Caco-2 (cell line): ENCODE data around the gene DOCK9. TPM values are rescaled to one million over a fixed set of nuclear protein-coding genes. Genes with fewer than 3 reads are reported as not detected.

Experiments
- BruUV-seq: library from RNA; stranded (reverse); fragments of 400-500 nt; replicated peaks from 2 replicates; lab custom pipeline; 2021; lab: Mats Ljungman, UMichigan
- CTCF ChIA-PET: fragments of 300-600 bp; sonication (Branson Sonifier 250); formaldehyde crosslinking; loops from one replicate; lab custom pipeline; 2022; ENCODE audit warnings: antibody characterized with exemption; lab: Charles Lee
- POLR2A ChIA-PET: fragments of 300-600 bp; sonication (Branson Sonifier 250); formaldehyde crosslinking; loops from one replicate; lab custom pipeline; 2022; ENCODE audit warnings: antibody characterized with exemption; lab: Charles Lee
- DNase-seq, 2 experiments: peaks; one replicate each; pipeline versions ENCODE4 v3.0.0 to v3.0.0-alpha.2; 2020 to 2022
- H3K27me3 ChIP-seq: replicated peaks from 2 replicates; pipeline ENCODE4 v1.6.0; 2011; ENCODE audit warnings: low read length; ENCODE audit not compliant: control insufficient read depth, insufficient read depth
- H3K36me3 ChIP-seq: 2 replicates; pipeline ENCODE4 v1.5.1; 2011; ENCODE audit warnings: low read length; ENCODE audit not compliant: control insufficient read depth, insufficient read depth
- H3K4me1 ChIP-seq: fragments of 250-450 bp; sonication (Bioruptor Pico); 2 replicates; pipeline ENCODE4 v1.5.1; 2020; ENCODE audit warnings: mild to moderate bottlenecking
- H3K4me3 ChIP-seq: 2 replicates; pipeline ENCODE4 v1.5.1; 2011; ENCODE audit warnings: low read depth, mild to moderate bottlenecking, control low read depth, low read length
- H3K9me3 ChIP-seq: fragments of 250-450 bp; sonication (Bioruptor Pico); 2 replicates; pipeline ENCODE4 v1.5.1; 2020; ENCODE audit warnings: mild to moderate bottlenecking, moderate library complexity
- H3K27ac Mint-ChIP-seq: one replicate; pipeline ENCODE4 v1.8.0; 2022; ENCODE audit warnings: mixed read lengths; ENCODE audit not compliant: unreplicated experiment
- H3K27me3 Mint-ChIP-seq: one replicate; pipeline ENCODE4 v1.8.0; 2022; ENCODE audit warnings: mixed read lengths; ENCODE audit not compliant: insufficient read depth, unreplicated experiment
- H3K36me3 Mint-ChIP-seq: one replicate; pipeline ENCODE4 v1.8.0; 2022; ENCODE audit warnings: mild to moderate bottlenecking, mixed read lengths; ENCODE audit not compliant: insufficient read depth, unreplicated experiment
- H3K4me1 Mint-ChIP-seq: one replicate; pipeline ENCODE4 v1.8.0; 2022; ENCODE audit warnings: low read depth, mixed read lengths; ENCODE audit not compliant: unreplicated experiment
- H3K4me3 Mint-ChIP-seq: one replicate; pipeline ENCODE4 v1.8.0; 2022; ENCODE audit warnings: mild to moderate bottlenecking, moderate library complexity, mixed read lengths; ENCODE audit not compliant: unreplicated experiment
- H3K9me3 Mint-ChIP-seq: one replicate; pipeline ENCODE4 v1.8.0; 2022; ENCODE audit warnings: mixed read lengths; ENCODE audit not compliant: unreplicated experiment
- intact Hi-C: fragments of 100-400 bp; cut with micrococcal nuclease; formaldehyde crosslinking; loops from one replicate; pipeline ENCODE4 v1.10.0; 2022; ENCODE audit not compliant: unreplicated experiment
- total RNA-seq: library from RNA; stranded (reverse); gene quantifications from 2 replicates; pipeline ENCODE4 v1.2.3, GENCODE V29; 2022
- TF ChIP-seq, protein P1 (sequence below), 2 experiments: fragments of 200-600 bp in 1 of 2; IDR thresholded peaks; 1 replicate in 1 of 2; 2 replicates in 1 of 2; pipeline versions ENCODE4 v1.5.1 to v1.8.0; 2011 to 2022; ENCODE audit warnings: antibody characterized with exemption in 1 of 2, control low read depth in 1 of 2, inconsistent platforms in 1 of 2, low read depth in 1 of 2, low read length in 1 of 2, mild to moderate bottlenecking in 1 of 2, moderate library complexity in 1 of 2; ENCODE audit not compliant: insufficient read depth in 1 of 2, severe bottlenecking in 1 of 2, unreplicated experiment in 1 of 2

Gene DOCK9
- total RNA-seq, 1 experiment from 2014 or later: 260 TPM

DNA sequence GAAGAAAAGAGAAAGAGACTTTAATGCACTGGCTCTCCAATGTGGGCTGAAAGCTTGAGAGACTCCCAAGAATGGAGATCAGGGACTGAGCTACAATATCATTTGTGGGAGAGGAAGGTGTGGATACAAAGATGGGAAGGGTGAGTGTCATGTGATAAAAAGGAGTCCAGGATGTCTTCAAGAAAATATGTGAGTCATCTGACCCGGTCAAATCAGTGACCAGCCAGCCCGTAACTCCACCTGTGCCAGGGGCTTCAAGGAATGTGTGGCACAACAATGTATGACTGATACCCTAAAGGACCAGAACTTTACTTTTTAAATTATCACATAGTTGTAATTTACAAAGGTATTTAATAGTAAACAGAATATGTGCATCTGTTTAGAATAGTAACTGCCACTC, 97.2 kb downstream of the DOCK9 start:
- POLR2A ChIA-PET: no interaction called here

DNA sequence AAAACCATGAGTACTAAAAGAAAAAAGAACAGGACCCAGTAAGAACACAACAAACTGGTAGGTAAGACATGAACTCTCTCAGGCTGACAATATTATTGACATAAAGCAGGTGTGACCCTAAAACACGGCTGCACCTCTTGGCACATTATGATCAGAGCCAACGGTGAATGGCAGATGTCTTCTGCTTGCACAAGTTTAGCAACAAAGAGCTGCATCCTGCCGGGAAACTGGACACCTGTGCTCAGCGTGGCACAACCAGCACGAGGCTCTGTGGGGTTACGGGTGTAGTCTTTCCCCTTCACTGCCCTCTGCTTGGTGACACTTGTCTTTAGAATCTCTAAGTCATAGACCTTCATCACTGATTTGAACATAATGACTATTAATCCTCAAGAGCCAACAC, 97.9 kb downstream of the DOCK9 start:
- H3K36me3 ChIP-seq: peaks cover 4% of the 10 kb centered on the region

More for the DNA sequence above, 97.2 kb downstream of the DOCK9 start:
- no peak for DNase-seq
- no peaks in the 10 kb centered on the region for H3K4me1 Mint-ChIP-seq
- no peaks in the 10 kb centered on the region for H3K4me1 ChIP-seq
- intact Hi-C loops: no loop called here
- no peaks in the 10 kb centered on the region for H3K9me3 ChIP-seq
- H3K4me3 ChIP-seq: no peak overlapping the region
- CTCF ChIA-PET: no interaction called here
- no peaks in the 10 kb centered on the region for H3K27me3 ChIP-seq
- TF ChIP-seq, protein P1, sequence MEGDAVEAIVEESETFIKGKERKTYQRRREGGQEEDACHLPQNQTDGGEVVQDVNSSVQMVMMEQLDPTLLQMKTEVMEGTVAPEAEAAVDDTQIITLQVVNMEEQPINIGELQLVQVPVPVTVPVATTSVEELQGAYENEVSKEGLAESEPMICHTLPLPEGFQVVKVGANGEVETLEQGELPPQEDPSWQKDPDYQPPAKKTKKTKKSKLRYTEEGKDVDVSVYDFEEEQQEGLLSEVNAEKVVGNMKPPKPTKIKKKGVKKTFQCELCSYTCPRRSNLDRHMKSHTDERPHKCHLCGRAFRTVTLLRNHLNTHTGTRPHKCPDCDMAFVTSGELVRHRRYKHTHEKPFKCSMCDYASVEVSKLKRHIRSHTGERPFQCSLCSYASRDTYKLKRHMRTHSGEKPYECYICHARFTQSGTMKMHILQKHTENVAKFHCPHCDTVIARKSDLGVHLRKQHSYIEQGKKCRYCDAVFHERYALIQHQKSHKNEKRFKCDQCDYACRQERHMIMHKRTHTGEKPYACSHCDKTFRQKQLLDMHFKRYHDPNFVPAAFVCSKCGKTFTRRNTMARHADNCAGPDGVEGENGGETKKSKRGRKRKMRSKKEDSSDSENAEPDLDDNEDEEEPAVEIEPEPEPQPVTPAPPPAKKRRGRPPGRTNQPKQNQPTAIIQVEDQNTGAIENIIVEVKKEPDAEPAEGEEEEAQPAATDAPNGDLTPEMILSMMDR (IDR thresholded peaks at IDR 0.05; ENCODE audit: insufficient read depth in 1 of 2, low read depth in 1 of 2, low read length in 1 of 2, severe bottlenecking in 1 of 2, unreplicated experiment in 1 of 2): no peak
- H3K27ac Mint-ChIP-seq: no peak overlapping the region
- H3K4me3 Mint-ChIP-seq: no peak overlapping the region
- peaks cover 92% of the 10 kb centered on the region for H3K36me3 Mint-ChIP-seq
- H3K9me3 Mint-ChIP-seq: no peaks in the 10 kb centered on the region
- BruUV-seq: no TSS peak
- peaks cover 4% of the 10 kb centered on the region for H3K36me3 ChIP-seq
- no peaks in the 10 kb centered on the region for H3K27me3 Mint-ChIP-seq

DNA sequence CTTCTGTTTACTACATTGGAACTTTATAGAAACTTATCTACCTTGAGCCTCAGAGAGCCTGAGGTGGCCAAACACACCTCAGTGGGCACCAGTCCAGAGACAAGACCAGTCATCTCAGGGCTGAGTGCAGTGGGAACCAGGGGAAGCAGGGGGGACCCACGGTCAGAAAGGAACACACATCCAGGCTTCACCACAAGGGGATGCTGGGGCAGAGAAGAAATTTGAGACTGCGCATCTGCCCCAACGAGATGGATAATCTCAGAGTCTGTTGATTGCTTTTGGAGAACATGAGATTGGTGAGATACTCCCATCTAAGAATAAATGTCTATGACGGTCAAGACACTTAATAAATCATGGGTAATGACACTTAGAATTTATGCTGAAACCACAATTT, 98.7 kb downstream of the DOCK9 start:
- POLR2A ChIA-PET: no interaction called here

More for the DNA sequence above, 97.9 kb downstream of the DOCK9 start:
- H3K27ac Mint-ChIP-seq: no peak overlapping the region
- H3K27me3 Mint-ChIP-seq: no peaks in the 10 kb centered on the region
- H3K4me1 ChIP-seq: no peaks in the 10 kb centered on the region
- H3K4me1 Mint-ChIP-seq: no peaks in the 10 kb centered on the region
- H3K27me3 ChIP-seq: no peaks in the 10 kb centered on the region
- ChIA-PET POLR2A (no interaction called here), CTCF (no interaction called here)
- no peaks in the 10 kb centered on the region for H3K9me3 ChIP-seq
- H3K4me3 ChIP-seq: no peak overlapping the region
- H3K36me3 Mint-ChIP-seq: peaks cover 92% of the 10 kb centered on the region
- DNase-seq: no peak
- BruUV-seq: no TSS peak
- TF ChIP-seq, protein P1 (IDR thresholded peaks at IDR 0.05; ENCODE audit: insufficient read depth in 1 of 2, low read depth in 1 of 2, low read length in 1 of 2, severe bottlenecking in 1 of 2, unreplicated experiment in 1 of 2): no peak
- peaks cover 3% of the 10 kb centered on the region for H3K9me3 Mint-ChIP-seq
- H3K4me3 Mint-ChIP-seq: no peak overlapping the region
- intact Hi-C loops: no loop called here

More for the DNA sequence above, 98.7 kb downstream of the DOCK9 start:
- BruUV-seq: no TSS peak
- CTCF ChIA-PET: no interaction called here
- Mint-ChIP-seq H3K36me3 (peaks cover 92% of the 10 kb centered on the region), H3K27me3 (no peaks in the 10 kb centered on the region), H3K4me1 (no peaks in the 10 kb centered on the region), H3K27ac (no peak overlapping the region), H3K9me3 (peaks cover 11% of the 10 kb centered on the region), H3K4me3 (no peak overlapping the region)
- no peaks in the 10 kb centered on the region for H3K27me3 ChIP-seq
- peaks cover 5% of the 10 kb centered on the region for H3K36me3 ChIP-seq
- no peak for DNase-seq
- TF ChIP-seq, protein P1 (IDR thresholded peaks at IDR 0.05; ENCODE audit: insufficient read depth in 1 of 2, low read depth in 1 of 2, low read length in 1 of 2, severe bottlenecking in 1 of 2, unreplicated experiment in 1 of 2): peak in 1 of 2 experiments; percentile 18
- H3K4me3 ChIP-seq: no peak overlapping the region
- intact Hi-C loops: no loop called here
- no peaks in the 10 kb centered on the region for H3K4me1 ChIP-seq
- H3K9me3 ChIP-seq: no peaks in the 10 kb centered on the region
